Colonic mucosa (tissue), 4 donors: ENCODE results near the gene RETREG1. TPM values are rescaled to one million over a fixed set of nuclear protein-coding genes. Genes with fewer than 3 reads are reported as not detected.

Source experiments
- DNase-seq: peaks from one replicate; pipeline ENCODE4 v3.0.0-alpha.2; 2020
- H3K27ac ChIP-seq: fragments of 200-600 bp; one replicate; pipeline ENCODE4 v1.8.0; 2021
- H3K27me3 ChIP-seq: fragments of 200-600 bp; one replicate; pipeline ENCODE4 v1.8.0; 2021
- H3K36me3 ChIP-seq: fragments of 200-600 bp; one replicate; pipeline ENCODE4 v1.8.0; 2021
- H3K4me1 ChIP-seq: fragments of 200-600 bp; one replicate; pipeline ENCODE4 v1.8.0; 2021; ENCODE audit warnings: mild to moderate bottlenecking
- H3K4me3 ChIP-seq: fragments of 200-600 bp; one replicate; pipeline ENCODE4 v1.8.0; 2021
- H3K9ac ChIP-seq, 2 donors: one replicate each; pipeline ENCODE4 v1.7.0; 2013; ENCODE audit warnings: control low read depth in 2 of 2, low read depth in 2 of 2, low read length in 2 of 2
- H3K9me3 ChIP-seq: fragments of 200-600 bp; one replicate; pipeline ENCODE4 v1.8.0; 2021
- intact Hi-C: fragments of 100-400 bp; cut with DNase I; formaldehyde crosslinking; loops from one replicate; pipeline ENCODE4 v1.14.1; 2022
- total RNA-seq, 2 donors: library from RNA; stranded (reverse); fragmentation: NEBNext Ultra II Directional in 1 of 2; extraction: Animal tissue kit (Norgen Biotek cat#: 25700) in 1 of 2; gene quantifications; one replicate each; pipeline ENCODE4 v1.2.1, GENCODE V29; 2021
- TF ChIP-seq, protein P1 (sequence below): fragments of 200-600 bp; IDR thresholded peaks from one replicate; pipeline ENCODE4 v1.8.0; 2022; ENCODE audit warnings: antibody characterized with exemption, mild to moderate bottlenecking
- donor health status: healthy.
- donor health status: DM: no; HTN: no; CAD: no.
- donor health status: DM: no; HTN: no; CAD: no.

Gene RETREG1
- total RNA-seq, 2 donors from 2014 or later, result 49.9 to 56.8 TPM

DNA sequence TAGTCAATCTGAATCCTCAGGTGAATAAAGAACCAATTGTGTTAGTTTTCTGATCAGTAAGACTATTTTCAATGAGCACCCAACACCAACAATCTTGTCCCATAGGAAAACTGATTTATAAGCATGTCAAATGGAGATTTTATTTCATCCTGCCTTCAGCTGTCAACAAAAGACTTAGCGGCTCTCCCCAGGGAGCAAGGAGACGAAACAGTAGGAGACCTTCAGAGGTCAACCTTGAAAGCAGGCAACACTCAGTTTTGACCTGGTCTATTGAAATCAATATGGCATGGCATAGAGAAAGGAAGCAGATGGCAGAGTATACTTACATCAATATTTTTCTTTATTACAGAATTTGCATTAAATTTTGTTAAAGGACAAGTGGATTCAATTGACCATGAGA is 185.3 kb downstream of the RETREG1 start:
- H3K36me3 ChIP-seq, result no peaks in the 10 kb centered on the region
- no peaks in the 10 kb centered on the region for H3K4me1 ChIP-seq
- intact Hi-C loops, result no loop called here
- TF ChIP-seq, protein P1, sequence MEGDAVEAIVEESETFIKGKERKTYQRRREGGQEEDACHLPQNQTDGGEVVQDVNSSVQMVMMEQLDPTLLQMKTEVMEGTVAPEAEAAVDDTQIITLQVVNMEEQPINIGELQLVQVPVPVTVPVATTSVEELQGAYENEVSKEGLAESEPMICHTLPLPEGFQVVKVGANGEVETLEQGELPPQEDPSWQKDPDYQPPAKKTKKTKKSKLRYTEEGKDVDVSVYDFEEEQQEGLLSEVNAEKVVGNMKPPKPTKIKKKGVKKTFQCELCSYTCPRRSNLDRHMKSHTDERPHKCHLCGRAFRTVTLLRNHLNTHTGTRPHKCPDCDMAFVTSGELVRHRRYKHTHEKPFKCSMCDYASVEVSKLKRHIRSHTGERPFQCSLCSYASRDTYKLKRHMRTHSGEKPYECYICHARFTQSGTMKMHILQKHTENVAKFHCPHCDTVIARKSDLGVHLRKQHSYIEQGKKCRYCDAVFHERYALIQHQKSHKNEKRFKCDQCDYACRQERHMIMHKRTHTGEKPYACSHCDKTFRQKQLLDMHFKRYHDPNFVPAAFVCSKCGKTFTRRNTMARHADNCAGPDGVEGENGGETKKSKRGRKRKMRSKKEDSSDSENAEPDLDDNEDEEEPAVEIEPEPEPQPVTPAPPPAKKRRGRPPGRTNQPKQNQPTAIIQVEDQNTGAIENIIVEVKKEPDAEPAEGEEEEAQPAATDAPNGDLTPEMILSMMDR, result no peak
- no peaks in the 10 kb centered on the region for H3K27me3 ChIP-seq
- no peak overlapping the region for H3K9ac ChIP-seq
- no peak for DNase-seq
- no peak overlapping the region for H3K4me3 ChIP-seq
- no peak overlapping the region for H3K27ac ChIP-seq
- H3K9me3 ChIP-seq, result no peaks in the 10 kb centered on the region

DNA sequence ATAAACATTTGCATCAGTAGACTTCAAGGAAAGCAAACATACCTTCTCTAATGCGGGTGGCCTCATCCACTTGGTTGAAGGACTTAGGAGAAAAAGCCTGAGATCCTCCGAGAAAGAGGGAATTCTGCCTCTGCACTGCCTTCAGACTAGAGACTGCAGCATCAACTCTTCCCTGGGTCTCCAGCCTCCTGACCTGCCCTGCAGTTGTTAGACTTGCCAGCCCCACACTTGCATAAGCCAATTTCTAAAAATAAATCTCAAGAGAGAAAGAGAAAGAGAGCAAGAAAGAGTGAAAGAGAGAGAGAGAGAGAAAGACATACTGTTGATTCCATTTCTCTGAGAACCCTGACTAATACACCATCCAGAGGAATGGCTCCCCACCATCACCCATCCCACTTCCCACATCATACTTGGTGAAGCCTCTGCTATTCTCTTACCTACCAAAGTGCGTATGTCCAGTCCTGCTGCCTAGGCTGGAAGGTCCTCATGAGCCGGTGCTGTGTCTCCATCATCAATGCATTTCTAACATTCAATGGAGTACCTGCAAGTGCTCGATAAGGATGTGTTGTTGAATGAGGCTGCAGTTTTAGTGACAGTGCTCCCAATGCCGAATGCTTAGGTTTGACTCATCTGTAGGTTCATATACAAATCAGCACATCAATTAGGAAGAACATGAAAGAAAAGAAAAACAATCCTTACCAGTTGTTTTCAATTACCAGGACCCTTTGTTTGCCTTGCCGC is 186.3 kb downstream of the RETREG1 start:
- H3K4me3 ChIP-seq, result no peak overlapping the region
- no peaks in the 10 kb centered on the region for H3K27me3 ChIP-seq
- no peaks in the 10 kb centered on the region for H3K4me1 ChIP-seq
- DNase-seq, result no peak
- intact Hi-C loops, result no loop called here
- TF ChIP-seq, protein P1, result no peak
- H3K9me3 ChIP-seq, result no peaks in the 10 kb centered on the region
- H3K27ac ChIP-seq, result no peak overlapping the region
- H3K36me3 ChIP-seq, result no peaks in the 10 kb centered on the region
- no peak overlapping the region for H3K9ac ChIP-seq

DNA sequence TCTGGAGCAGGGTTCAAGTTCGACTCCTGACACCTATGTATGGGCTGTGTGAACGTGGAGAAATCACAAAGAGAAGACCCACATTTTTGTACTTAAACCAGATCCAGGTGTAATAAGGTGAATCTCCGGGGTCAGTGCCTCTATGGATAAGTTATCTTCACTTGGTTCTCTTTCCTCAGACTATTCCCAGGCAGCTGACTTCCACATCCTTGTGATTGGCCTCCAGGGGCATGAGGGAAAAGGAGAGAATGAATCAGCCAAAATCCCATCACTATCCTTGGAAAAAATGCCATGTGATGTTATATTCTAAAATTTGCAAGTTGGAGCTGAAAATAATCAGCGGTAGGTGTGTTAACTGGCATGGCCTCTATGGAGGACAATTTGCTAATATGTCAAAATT is 188.4 kb downstream of the RETREG1 start:
- H3K4me1 ChIP-seq, result no peaks in the 10 kb centered on the region
- H3K27ac ChIP-seq, result no peak overlapping the region
- no peaks in the 10 kb centered on the region for H3K27me3 ChIP-seq
- no peak for DNase-seq
- TF ChIP-seq, protein P1, result no peak
- H3K36me3 ChIP-seq, result no peaks in the 10 kb centered on the region
- H3K4me3 ChIP-seq, result no peak overlapping the region
- H3K9me3 ChIP-seq, result no peaks in the 10 kb centered on the region
- intact Hi-C loops, result no loop called here
- no peak overlapping the region for H3K9ac ChIP-seq

DNA sequence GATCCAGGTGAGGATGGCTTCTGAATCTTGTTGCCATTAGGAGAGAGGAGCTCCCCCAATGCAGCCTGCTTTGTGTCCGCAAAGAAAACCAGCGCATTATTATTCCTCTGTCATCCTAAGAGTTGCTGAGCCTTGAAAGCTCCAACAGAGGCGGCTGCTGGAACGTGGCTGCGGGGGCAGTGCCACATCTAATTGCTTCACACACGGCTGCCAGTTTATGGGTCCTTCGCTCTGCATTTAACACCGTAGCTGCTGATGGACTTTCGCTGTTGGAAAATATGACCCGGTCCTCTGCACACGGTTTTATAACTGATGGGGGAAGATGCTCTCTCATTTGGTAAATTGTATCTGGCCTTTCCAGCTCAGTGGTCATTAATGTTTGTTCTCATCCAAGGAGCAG is 189.2 kb downstream of the RETREG1 start:
- Histone ChIP-seq H3K36me3 (no peaks in the 10 kb centered on the region), H3K4me1 (no peaks in the 10 kb centered on the region), H3K9ac (no peak overlapping the region), H3K27ac (no peak overlapping the region), H3K27me3 (no peaks in the 10 kb centered on the region), H3K9me3 (no peaks in the 10 kb centered on the region), H3K4me3 (no peak overlapping the region)
- DNase-seq, result no peak
- intact Hi-C loops, result no loop called here
- TF ChIP-seq, protein P1, result no peak

Other genes starting within 250 kb of the RETREG1 start
- 10 to 100 TPM; 53.0 to 56.3 TPM for gene ZNF622, start 151.2 kb downstream of the RETREG1 start, total RNA-seq